SK-N-SH (cell line): Measurements from ENCODE around the gene PIGW. TPM values are rescaled to one million over a fixed set of nuclear protein-coding genes. Genes with fewer than 3 reads are reported as not detected.

ENCODE experiments used
- CTCF ChIA-PET: fragments of 300-600, 350-600 bp; formaldehyde crosslinking; extraction: SDS; loops from one replicate; lab custom pipeline; 2021; lab: Yijun Ruan, JAX
- POLR2A ChIA-PET: fragments of 350-600 bp; sonication (Branson Sonifier 250); formaldehyde crosslinking; extraction: SDS; loops from one replicate; lab custom pipeline; 2020; ENCODE audit warnings: antibody characterized with exemption, inconsistent platforms; lab: Yijun Ruan, JAX
- DNase-seq: peaks from one replicate; pipeline ENCODE4 v3.0.0; 2012
- H2AFZ ChIP-seq: fragments of 200-600 bp; sonication (generic); 2 replicates; pipeline ENCODE4 v1.8.1; 2016; ENCODE audit warnings: antibody characterized with exemption, mild to moderate bottlenecking, low read depth
- H3F3A ChIP-seq: fragments of 200-600 bp; sonication (generic); replicated peaks from 2 replicates; pipeline ENCODE3; 2016; ENCODE audit warnings: antibody characterized with exemption, mild to moderate bottlenecking; ENCODE audit not compliant: insufficient read depth
- H3K27ac ChIP-seq, 2 experiments: fragments of 200-500 bp in 1 of 2; fragments of 200-600 bp in 1 of 2; sonication (Bioruptor generic) in 1 of 2; sonication (generic), shearing (Covaris generic) in 1 of 2; 2 replicates each; pipeline versions ENCODE4 v1.5.1 to v1.6.1; 2014 to 2016; ENCODE audit warnings: low read depth in 2 of 2, inconsistent platforms in 1 of 2, low read length in 1 of 2, mild to moderate bottlenecking in 1 of 2, mixed read lengths in 1 of 2
- H3K27me3 ChIP-seq: fragments of 200-600 bp; sonication (generic), shearing (Covaris generic); 2 replicates; pipeline ENCODE4 v1.6.1; 2016; ENCODE audit warnings: mixed run types; ENCODE audit not compliant: insufficient read depth
- H3K36me3 ChIP-seq, 2 experiments: fragments of 200-500 bp in 1 of 2; fragments of 200-600 bp in 1 of 2; sonication (Bioruptor generic) in 1 of 2; sonication (generic) in 1 of 2; replicated peaks in 1 of 2; 2 replicates each; pipeline versions ENCODE3 to v1.5.1; 2014 to 2016; ENCODE audit warnings: low read length in 1 of 2, mild to moderate bottlenecking in 1 of 2; ENCODE audit not compliant: insufficient read depth in 2 of 2, control insufficient read depth in 1 of 2
- H3K4me1 ChIP-seq, 2 experiments: fragments of 200-500 bp in 1 of 2; fragments of 200-600 bp in 1 of 2; sonication (Bioruptor generic) in 1 of 2; sonication (generic), shearing (Covaris generic) in 1 of 2; 2 replicates each; pipeline versions ENCODE4 v1.5.1 to v1.6.1; 2014 to 2016; ENCODE audit warnings: low read depth in 1 of 2, low read length in 1 of 2, mixed run types in 1 of 2; ENCODE audit not compliant: insufficient read depth in 2 of 2, control insufficient read depth in 1 of 2
- H3K4me2 ChIP-seq: fragments of 200-600 bp; sonication (generic), shearing (Covaris generic); 2 replicates; pipeline ENCODE4 v1.6.1; 2017; ENCODE audit warnings: mixed run types
- H3K4me3 ChIP-seq, 2 experiments: fragments of 200-500 bp in 1 of 2; fragments of 200-600 bp in 1 of 2; sonication (Bioruptor generic) in 1 of 2; sonication (generic), shearing (Covaris generic) in 1 of 2; 2 replicates each; pipeline versions ENCODE4 v1.5.1 to v1.8.1; 2014 to 2016; ENCODE audit warnings: low read depth in 2 of 2, inconsistent platforms in 1 of 2, low read length in 1 of 2, mild to moderate bottlenecking in 1 of 2, mixed read lengths in 1 of 2, moderate library complexity in 1 of 2
- H3K79me2 ChIP-seq: fragments of 200-600 bp; sonication (generic); 2 replicates; pipeline ENCODE4 v1.8.1; 2017; ENCODE audit warnings: mild to moderate bottlenecking; ENCODE audit not compliant: insufficient read depth
- H3K9ac ChIP-seq: fragments of 200-600 bp; sonication (generic); 2 replicates; pipeline ENCODE4 v1.6.1; 2017; ENCODE audit warnings: mixed run types
- H3K9me2 ChIP-seq: fragments of 200-600 bp; sonication (generic); 2 replicates; pipeline ENCODE4 v1.6.1; 2017; ENCODE audit warnings: mixed run types
- H3K9me3 ChIP-seq: fragments of 200-600 bp; sonication (generic); 2 replicates; pipeline ENCODE4 v1.6.1; 2017; ENCODE audit warnings: mixed run types, mild to moderate bottlenecking, moderate library complexity
- H4K20me1 ChIP-seq: fragments of 200-600 bp; sonication (generic); 2 replicates; pipeline ENCODE4 v1.6.1; 2017; ENCODE audit warnings: mild to moderate bottlenecking, mixed run types; ENCODE audit not compliant: insufficient read depth
- CHD2 ChIP-seq: fragments of 150-350 bp; IDR thresholded peaks from 2 replicates; pipeline ENCODE4 v1.6.1; 2018; ENCODE audit warnings: low read length; ENCODE audit not compliant: partially characterized antibody
- ELF1 ChIP-seq: IDR thresholded peaks from 2 replicates; pipeline ENCODE4 v1.4.0; 2012
- FOSL2 ChIP-seq: IDR thresholded peaks from 2 replicates; pipeline ENCODE4 v1.4.0; 2012; ENCODE audit warnings: low read depth, mild to moderate bottlenecking, moderate library complexity, borderline replicate concordance
- FOXJ3 ChIP-seq: sonication (generic); formaldehyde crosslinking; IDR thresholded peaks from 2 replicates; pipeline ENCODE4 v1.5.1; 2020; ENCODE audit warnings: mild to moderate bottlenecking, missing genetic modification reagents
- FOXM1 ChIP-seq: IDR thresholded peaks from 2 replicates; pipeline ENCODE4 v1.4.0; 2012; ENCODE audit warnings: low read depth, mild to moderate bottlenecking
- GABPA ChIP-seq: IDR thresholded peaks from 2 replicates; pipeline ENCODE4 v1.4.0; 2012; ENCODE audit warnings: low read depth, mild to moderate bottlenecking
- GATA2 ChIP-seq: sonication (generic); formaldehyde crosslinking; IDR thresholded peaks from 2 replicates; pipeline ENCODE4 v1.5.0; 2020; ENCODE audit warnings: mild to moderate bottlenecking, missing genetic modification reagents
- PBX3 ChIP-seq: IDR thresholded peaks from 2 replicates; pipeline ENCODE4; 2012
- POLR2AphosphoS5 ChIP-seq: IDR thresholded peaks from 2 replicates; pipeline ENCODE4 v1.6.1; 2012; ENCODE audit warnings: low read depth, low read length
- RAD21 ChIP-seq: IDR thresholded peaks from 2 replicates; pipeline ENCODE4 v1.6.1; 2012; ENCODE audit warnings: mild to moderate bottlenecking, low read length
- RFX5 ChIP-seq: IDR thresholded peaks from 2 replicates; pipeline ENCODE4 v1.6.1; 2012; ENCODE audit warnings: mild to moderate bottlenecking, improper control_type of control experiment, low read length
- RXRA ChIP-seq: IDR thresholded peaks from 2 replicates; pipeline ENCODE4 v1.4.0; 2012; ENCODE audit warnings: low read depth, mild to moderate bottlenecking, borderline replicate concordance
- SIN3A ChIP-seq: IDR thresholded peaks from 2 replicates; pipeline ENCODE4 v1.6.1; 2012; ENCODE audit warnings: low read depth, mild to moderate bottlenecking, low read length, moderate library complexity, borderline replicate concordance
- SMC3 ChIP-seq: IDR thresholded peaks from 2 replicates; pipeline ENCODE4 v1.6.1; 2012; ENCODE audit warnings: low read depth, low read length, improper control_type of control experiment
- TAF1 ChIP-seq: IDR thresholded peaks from 2 replicates; pipeline ENCODE4 v1.6.1; 2012; ENCODE audit warnings: low read depth, mild to moderate bottlenecking, low read length, moderate library complexity, borderline replicate concordance
- TCF12 ChIP-seq: IDR thresholded peaks from 2 replicates; pipeline ENCODE4 v1.4.0; 2012
- USF1 ChIP-seq: IDR thresholded peaks from 2 replicates; pipeline ENCODE4 v1.4.0; 2012; ENCODE audit warnings: low read depth, borderline replicate concordance
- ZBTB33 ChIP-seq: IDR thresholded peaks from 2 replicates; pipeline ENCODE4 v1.4.0; 2012; ENCODE audit warnings: low read depth, borderline replicate concordance
- WGBS: methylation state at CpG from one replicate; pipeline ENCODE4 v1.1.6; 2017; ENCODE audit warnings: low lambda C conversion rate; 5-methylcytosine and 5-hydroxymethylcytosine counted together
- polyA plus RNA-seq, 3 experiments: library from polyadenylated mRNA; depleted of rRNA; stranded (reverse); fragments of >200 nt; gene quantifications; 2 replicates each; pipeline ENCODE4 v1.2.3, GENCODE V29; 2012
- TF ChIP-seq, protein P1 (sequence below): IDR thresholded peaks from 2 replicates; pipeline ENCODE4 v1.4.0; 2012; ENCODE audit warnings: low read depth
- TF ChIP-seq, protein P2 (sequence below): fragments of 150-350 bp; IDR thresholded peaks from 2 replicates; pipeline ENCODE4 v1.6.1; 2016; ENCODE audit warnings: mild to moderate bottlenecking, low read depth, low read length

Gene PIGW
- polyA plus RNA-seq, 1 of the 3 experiments (the other 2 are of a cell fraction) = 10.1 TPM

DNA sequence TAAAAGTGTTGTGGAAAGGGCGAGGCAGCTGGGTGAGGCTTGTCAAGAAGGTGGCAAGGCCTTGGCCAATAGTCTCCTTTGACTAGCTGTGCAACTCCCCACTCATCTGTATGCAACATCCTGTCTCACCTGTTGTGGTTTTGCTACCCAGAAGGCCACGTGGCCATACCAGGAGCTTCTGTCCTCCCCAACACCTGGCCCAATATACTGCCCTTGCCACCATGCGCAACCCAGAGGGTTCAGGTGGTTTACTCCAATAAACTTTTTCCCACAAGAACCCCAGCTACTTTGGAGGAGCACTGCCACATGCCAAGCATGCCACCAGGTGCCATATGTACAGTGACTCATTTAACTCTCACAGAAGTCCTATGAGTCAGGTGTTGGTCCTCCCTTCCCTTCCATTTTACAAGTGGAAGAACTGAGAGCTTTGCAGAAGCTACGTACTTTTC, 10.3 kb upstream of the PIGW start:
- Histone ChIP-seq H3K36me3 (peaks cover 57 to 78% of the 10 kb centered on the region in 2 experiments), H3K4me1 (no peaks in the 10 kb centered on the region), H3K9me2 (no peaks in the 10 kb centered on the region), H3K27ac (no peak overlapping the region), H4K20me1 (no peaks in the 10 kb centered on the region), H3K79me2 (peaks cover 10% of the 10 kb centered on the region), H3F3A (peaks cover 10% of the 10 kb centered on the region), H3K27me3 (no peaks in the 10 kb centered on the region), H3K9me3 (no peaks in the 10 kb centered on the region), H3K4me2 (no peak overlapping the region), H2AFZ (no peak overlapping the region), H3K9ac (no peak overlapping the region), H3K4me3 (no peak overlapping the region)
- no peak for DNase-seq
- TF ChIP-seq RAD21 (no peak), GATA2 (no peak), ZBTB33 (no peak), SIN3A (no peak), RFX5 (no peak), GABPA (no peak), POLR2AphosphoS5 (no peak), FOXM1 (no peak), CHD2 (no peak), ELF1 (no peak), USF1 (no peak), FOXJ3 (no peak)
- TF ChIP-seq, protein P1, sequence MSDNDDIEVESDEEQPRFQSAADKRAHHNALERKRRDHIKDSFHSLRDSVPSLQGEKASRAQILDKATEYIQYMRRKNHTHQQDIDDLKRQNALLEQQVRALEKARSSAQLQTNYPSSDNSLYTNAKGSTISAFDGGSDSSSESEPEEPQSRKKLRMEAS = no peak
- TF ChIP-seq, protein P2, sequence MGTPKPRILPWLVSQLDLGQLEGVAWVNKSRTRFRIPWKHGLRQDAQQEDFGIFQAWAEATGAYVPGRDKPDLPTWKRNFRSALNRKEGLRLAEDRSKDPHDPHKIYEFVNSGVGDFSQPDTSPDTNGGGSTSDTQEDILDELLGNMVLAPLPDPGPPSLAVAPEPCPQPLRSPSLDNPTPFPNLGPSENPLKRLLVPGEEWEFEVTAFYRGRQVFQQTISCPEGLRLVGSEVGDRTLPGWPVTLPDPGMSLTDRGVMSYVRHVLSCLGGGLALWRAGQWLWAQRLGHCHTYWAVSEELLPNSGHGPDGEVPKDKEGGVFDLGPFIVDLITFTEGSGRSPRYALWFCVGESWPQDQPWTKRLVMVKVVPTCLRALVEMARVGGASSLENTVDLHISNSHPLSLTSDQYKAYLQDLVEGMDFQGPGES = no peak
- WGBS = 92% methylated on average over 4 of the region's 4 CpGs
- CTCF ChIA-PET = interaction anchor here (0.8 to 1.3 kb wide), 3 partner anchors 10 to 41 kb away, joined by 3 to 8 read pairs (median 5); partner anchors contain the start of genes MYO19 and PIGW
- POLR2A ChIA-PET = interaction anchor here (0.6 to 1.6 kb wide), 2 partner anchors 9 to 33 kb away, joined by 3 to 4 read pairs; no protein-coding TSS in a partner anchor

DNA sequence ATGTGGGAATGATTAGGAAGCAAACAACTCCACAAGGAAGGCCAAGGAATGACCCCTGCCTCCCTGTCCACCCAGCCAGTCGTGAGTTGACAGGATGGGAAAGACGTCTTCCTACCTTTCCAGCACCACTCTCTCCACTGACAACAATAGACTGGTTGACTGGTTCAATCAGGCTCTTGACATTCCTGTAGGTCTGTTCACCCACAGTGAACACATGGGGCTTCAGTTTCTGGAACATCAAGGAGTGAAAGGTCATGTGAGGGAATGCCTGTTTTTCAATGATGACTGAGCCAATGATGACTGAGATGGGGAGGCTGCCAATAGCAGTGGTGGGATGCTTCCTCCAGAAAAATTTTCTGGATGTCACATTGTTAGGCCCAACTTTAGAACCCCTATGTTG, 9.7 kb upstream of the PIGW start:
- peaks cover 16% of the 10 kb centered on the region for H3F3A ChIP-seq
- H3K9me3 ChIP-seq = no peaks in the 10 kb centered on the region
- no peak overlapping the region for H3K4me2 ChIP-seq
- DNase-seq = no peak
- CTCF ChIA-PET = interaction anchor here (1.3 kb wide), 1 partner anchor 9 kb away, joined by 8 read pairs; the partner anchor contains the start of genes MYO19 and PIGW
- H3K9ac ChIP-seq = no peak overlapping the region
- WGBS = 100% methylated on average over 2 of the region's 2 CpGs
- peaks cover 53 to 76% of the 10 kb centered on the region in 2 experiments for H3K36me3 ChIP-seq
- H3K27ac ChIP-seq = no peak overlapping the region
- POLR2A ChIA-PET = no interaction called here
- peaks cover 10% of the 10 kb centered on the region for H3K79me2 ChIP-seq
- no peaks in the 10 kb centered on the region for H3K4me1 ChIP-seq
- no peak overlapping the region for H3K4me3 ChIP-seq
- no peaks in the 10 kb centered on the region for H4K20me1 ChIP-seq
- no peak overlapping the region for H2AFZ ChIP-seq
- H3K9me2 ChIP-seq = no peaks in the 10 kb centered on the region
- H3K27me3 ChIP-seq = no peaks in the 10 kb centered on the region
- TF ChIP-seq FOSL2 (no peak), RAD21 (no peak), SMC3 (no peak), ZBTB33 (no peak), SIN3A (no peak), TAF1 (no peak), GATA2 (no peak), RFX5 (no peak), RXRA (no peak), FOXM1 (no peak), TCF12 (no peak), PBX3 (no peak), POLR2AphosphoS5 (no peak)
- TF ChIP-seq, protein P1 = no peak
